ENCODE data around the gene ZNG1A.
A peak's percentile ranks its signal among the peaks of the same experiment; 100 is the strongest.
"Not testable (repeated sequence)": the region's sequence is repeated elsewhere in the genome, so short reads cannot be mapped to it uniquely, and the experiment has no call there.

Gene ZNG1A

GRCh38 chr9:93909-94308 is 84.9 kb downstream of the ZNG1A start:
- DNase-seq: not testable (repeated sequence)

- not testable (repeated sequence) for DNase-seq
These were observed 88.0 kb downstream of the ZNG1A start for GRCh38 chr9:90851-91250.

- not testable (repeated sequence) for DNase-seq
These were observed 90.3 kb downstream of the ZNG1A start for GRCh38 chr9:88396-89037.

GRCh38 chr9:87860-88259 is 91.0 kb downstream of the ZNG1A start:
- not testable (repeated sequence) for DNase-seq

DNA sequence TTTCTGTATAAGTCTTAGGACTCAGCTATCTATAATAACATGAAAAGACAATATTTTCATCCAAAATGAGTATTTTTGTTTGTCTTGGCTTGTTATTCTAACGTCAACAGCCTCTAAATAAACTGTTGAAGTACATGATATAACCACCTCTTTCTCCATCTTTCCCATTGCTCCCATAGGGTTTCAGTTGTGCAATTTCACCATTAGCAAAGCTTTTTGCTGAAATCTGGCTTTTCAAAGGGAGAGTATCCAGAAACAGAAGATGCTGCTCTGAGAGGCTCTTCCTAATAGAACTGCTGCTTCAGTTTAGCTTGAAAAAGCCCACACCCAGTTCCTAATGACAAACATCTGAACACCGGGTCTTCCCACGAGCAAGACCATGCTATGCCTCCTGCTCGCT is 91.8 kb downstream of the ZNG1A start:
- not testable (repeated sequence) for DNase-seq

DNA sequence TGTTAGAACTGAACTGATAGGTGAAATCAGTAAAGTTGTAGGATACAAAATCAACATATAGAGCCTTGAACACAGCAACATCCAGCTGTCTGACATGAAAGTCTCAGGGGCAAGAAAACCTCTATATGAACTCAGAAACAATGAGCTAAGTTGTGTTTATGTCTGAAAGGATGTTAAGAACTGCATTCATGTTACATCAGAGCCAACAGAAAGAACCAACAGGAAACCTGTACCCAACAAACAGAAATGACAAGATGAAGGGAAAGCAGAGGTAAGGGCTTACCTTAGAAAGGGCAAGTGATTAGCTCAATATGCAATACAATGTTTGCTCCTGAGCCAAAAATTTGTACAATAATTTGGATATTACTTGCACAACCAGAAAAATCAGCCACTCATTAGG is 92.2 kb downstream of the ZNG1A start:
- DNase-seq: not testable (repeated sequence)

GRCh38 chr9:82932-83689 is 95.7 kb downstream of the ZNG1A start:
- DNase-seq: not testable (repeated sequence)

DNA sequence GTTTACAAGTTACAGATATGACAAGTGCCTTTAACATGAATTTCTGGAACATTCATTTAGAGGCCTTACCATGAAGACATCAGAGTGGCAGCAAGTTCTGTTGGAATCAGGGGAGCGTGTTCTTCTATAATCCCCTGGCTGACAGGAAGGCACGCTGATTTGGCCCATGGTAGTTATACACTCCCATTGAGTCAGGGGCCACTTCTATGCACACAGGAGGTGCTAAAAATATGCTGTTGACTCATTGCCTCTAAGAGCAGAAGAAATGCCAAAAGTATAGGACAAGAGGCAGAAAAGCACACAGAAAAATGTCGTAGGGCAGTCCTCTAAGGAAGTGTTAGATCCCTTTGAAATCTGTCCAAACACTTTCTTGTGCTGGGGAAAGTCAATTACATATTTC is 100.5 kb downstream of the ZNG1A start:
- not testable (repeated sequence) for DNase-seq

- not testable (repeated sequence) for DNase-seq
These were observed 102.5 kb downstream of the ZNG1A start for GRCh38 chr9:76389-76788.

GRCh38 chr9:73900-74525 is 104.8 kb downstream of the ZNG1A start:
- not testable (repeated sequence) for DNase-seq

DNA sequence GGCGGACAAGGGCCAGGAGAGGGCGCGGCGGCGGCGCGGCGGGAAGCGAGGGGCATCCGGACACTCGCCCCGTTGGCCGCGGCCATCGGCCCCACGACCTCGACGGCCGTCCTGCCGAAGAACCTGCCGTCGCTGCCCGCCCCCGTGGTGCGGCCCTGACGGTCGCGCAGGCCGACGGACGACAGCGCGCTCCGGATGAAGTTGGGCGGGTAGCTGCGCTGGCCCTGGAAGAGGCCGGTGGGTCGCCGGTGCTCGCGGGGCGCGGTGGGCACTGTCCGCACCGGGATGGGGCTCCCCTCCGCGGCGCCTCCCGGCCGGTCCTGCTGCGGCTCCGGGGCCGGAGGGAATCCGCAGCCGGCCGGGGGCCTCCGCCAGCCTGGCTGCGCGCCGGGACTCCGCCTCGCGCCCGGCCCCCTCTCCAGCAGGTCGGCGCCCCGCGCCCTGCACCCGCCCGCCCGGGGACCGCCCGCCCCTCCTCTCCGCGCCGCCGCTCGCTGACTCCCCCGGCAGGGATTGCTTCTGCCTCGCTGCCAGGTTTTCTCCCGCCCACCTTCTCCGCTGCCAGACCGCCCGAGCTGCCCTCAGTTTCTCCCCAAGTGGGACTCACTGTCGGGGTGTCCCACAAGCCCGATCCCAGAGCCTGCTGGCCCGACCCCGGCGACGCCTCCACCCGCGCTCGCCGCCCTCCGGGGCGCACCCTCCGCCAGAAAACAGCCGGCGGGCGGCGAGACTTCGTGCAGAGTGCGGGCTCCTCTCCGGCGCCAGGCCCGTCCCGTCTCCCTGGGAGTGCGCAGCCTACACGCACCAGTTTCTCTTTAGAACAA is 105.6 kb downstream of the ZNG1A start:
- peak; percentile 1 for DNase-seq

Measured in hematopoietic multipotent progenitor cell treated with erythropoietin and hydrocortisone succinate and interleukin-3 and kit ligand, for 6 days (in vitro differentiated cells).